K562 (cell line): ENCODE measurements around the gene CEP19. TPM values are rescaled to one million over a fixed set of nuclear protein-coding genes. Genes with fewer than 3 reads are reported as not detected.

ENCODE experiments used
- ATAC-seq: fragments of 200-7000 bp; cut with Tn5 transposase; 3 replicates; pipeline ENCODE4 v1.9.1; 2020; ENCODE audit warnings: moderate library complexity
- BruUV-seq: library from RNA; stranded (reverse); fragments of 400-500 nt; replicated peaks from 2 replicates; lab custom pipeline; 2021; lab: Mats Ljungman, UMichigan
- CTCF ChIA-PET: fragments of 300-600 bp; formaldehyde crosslinking; extraction: SDS; loops from one replicate; lab custom pipeline; 2021; ENCODE audit warnings: low intra/inter-chr PET ratio; lab: Yijun Ruan, JAX
- POLR2A ChIA-PET: fragments of 300-600, 350-650 bp; sonication (Branson Sonifier 250); formaldehyde crosslinking; extraction: SDS; loops from one replicate; lab custom pipeline; 2021; ENCODE audit warnings: antibody characterized with exemption, inconsistent platforms; lab: Yijun Ruan, JAX
- DNase-seq, 4 experiments: peaks; one replicate each; pipeline versions ENCODE4 v3.0.0 to v3.0.0-alpha.2; 2011 to 2018; ENCODE audit warnings: low spot score in 3 of 4, mixed read lengths in 3 of 4; ENCODE audit errors: extremely low read depth in 1 of 4
- FAIRE-seq: peaks from 2 replicates; lab custom pipeline; 2011; peaks lifted over from hg19 to GRCh38; lab: Jason Lieb, UNC
- H2AFZ ChIP-seq: 2 replicates; pipeline ENCODE4 v1.6.0; 2011; ENCODE audit warnings: low read depth, low read length, control low read depth, inconsistent platforms
- H3K27ac ChIP-seq: fragments of 200-600 bp; 3 replicates; pipeline ENCODE4 v1.8.0; 2011; ENCODE audit warnings: low read depth, mild to moderate bottlenecking, control low read depth, inconsistent platforms, low read length, moderate library complexity, mixed read lengths; ENCODE audit errors: extremely low read depth
- H3K27me3 ChIP-seq, 2 experiments: fragments of 300-600 bp in 1 of 2; 2 replicates in 1 of 2; 3 replicates in 1 of 2; pipeline versions ENCODE4 v1.6.0 to v1.8.0; 2011; ENCODE audit warnings: inconsistent platforms in 2 of 2, low read length in 2 of 2, mild to moderate bottlenecking in 1 of 2, mixed read lengths in 1 of 2, moderate library complexity in 1 of 2; ENCODE audit not compliant: control insufficient read depth in 2 of 2, insufficient read depth in 2 of 2
- H3K36me3 ChIP-seq: fragments of 300-600 bp; 3 replicates; pipeline ENCODE4 v1.8.0; 2011; ENCODE audit warnings: mild to moderate bottlenecking, low read length, inconsistent platforms; ENCODE audit not compliant: control insufficient read depth, insufficient read depth
- H3K4me1 ChIP-seq, 2 experiments: fragments of 200-600 bp in 1 of 2; replicated peaks in 1 of 2; 2 replicates in 1 of 2; 3 replicates in 1 of 2; pipeline versions ENCODE4 v1.5.1 to v1.8.0; 2011; ENCODE audit warnings: inconsistent platforms in 2 of 2, low read length in 2 of 2, mild to moderate bottlenecking in 1 of 2, mixed read lengths in 1 of 2, moderate library complexity in 1 of 2; ENCODE audit not compliant: control insufficient read depth in 2 of 2, insufficient read depth in 2 of 2
- H3K4me2 ChIP-seq: 2 replicates; pipeline ENCODE4 v1.6.1; 2011; ENCODE audit warnings: low read length, control low read depth, inconsistent platforms, mixed read lengths; ENCODE audit not compliant: insufficient read depth
- H3K4me3 ChIP-seq: fragments of 200-600 bp; sonication (generic), shearing (Covaris generic); 2 replicates; pipeline ENCODE4 v1.5.1; 2016; ENCODE audit warnings: control low read depth, inconsistent platforms
- H3K79me2 ChIP-seq: fragments of 200-600 bp; 3 replicates; pipeline ENCODE4 v1.8.0; 2011; ENCODE audit warnings: low read length, inconsistent platforms; ENCODE audit not compliant: control insufficient read depth, insufficient read depth
- H3K9ac ChIP-seq, 2 experiments: 2 replicates each; pipeline versions ENCODE4 v1.6.0 to v1.6.1; 2011; ENCODE audit warnings: low read depth in 2 of 2, low read length in 2 of 2, control low read depth in 1 of 2, inconsistent platforms in 1 of 2, mild to moderate bottlenecking in 1 of 2, mixed read lengths in 1 of 2; ENCODE audit not compliant: insufficient read depth in 1 of 2
- H3K9me1 ChIP-seq: one replicate; pipeline ENCODE4 v1.6.0; 2011; ENCODE audit warnings: inconsistent platforms, mild to moderate bottlenecking, low read length, moderate library complexity; ENCODE audit not compliant: control insufficient read depth, insufficient read depth
- H3K9me3 ChIP-seq: replicated peaks from 2 replicates; pipeline ENCODE4 v1.5.1; 2011; ENCODE audit warnings: low read depth, low read length, inconsistent platforms; ENCODE audit not compliant: control insufficient read depth, insufficient read depth
- H4K20me1 ChIP-seq: replicated peaks from 2 replicates; pipeline ENCODE4 v1.6.1; 2011; ENCODE audit warnings: low read length, inconsistent platforms, mixed read lengths; ENCODE audit not compliant: control insufficient read depth, insufficient read depth
- CBX3 ChIP-seq, 2 experiments: IDR thresholded peaks; 1 replicate in 1 of 2; 2 replicates in 1 of 2; pipeline ENCODE4 v1.6.1; 2012; ENCODE audit warnings: inconsistent platforms in 2 of 2, low read length in 2 of 2, borderline replicate concordance in 1 of 2, control low read depth in 1 of 2
- CHD2 ChIP-seq: IDR thresholded peaks from 2 replicates; pipeline ENCODE4 v1.6.1; 2011; ENCODE audit warnings: low read depth, low read length
- EHMT2 ChIP-seq: fragments of 450-650 bp; IDR thresholded peaks from 2 replicates; pipeline ENCODE4 v1.6.1; 2018; ENCODE audit warnings: antibody characterized with exemption
- KDM1A ChIP-seq, 2 experiments: fragments of 450-650 bp; IDR thresholded peaks; 2 replicates each; pipeline ENCODE4 v1.6.1; 2016; ENCODE audit warnings: mild to moderate bottlenecking in 2 of 2
- SRSF1 ChIP-seq: fragments of 200-400 bp; formaldehyde crosslinking; IDR thresholded peaks from 2 replicates; pipeline ENCODE4 v1.6.1; 2017; ENCODE audit warnings: mild to moderate bottlenecking, low read depth, low read length, moderate library complexity
- THRB ChIP-seq: fragments of 450-650 bp; formaldehyde crosslinking; conservative IDR thresholded peaks from 2 replicates; pipeline ENCODE4 v1.4.0; 2022; ENCODE audit warnings: mild to moderate bottlenecking, missing genetic modification characterization
- ZFP30 ChIP-seq: fragments of 250-450 bp; sonication (Bioruptor Pico); IDR thresholded peaks from 2 replicates; pipeline ENCODE4 v1.8.0; 2022; ENCODE audit warnings: moderate library complexity, mild to moderate bottlenecking, inconsistent platforms, borderline replicate concordance
- WGBS: fragments of 100-300 bp; shearing (Covaris generic); methylation state at CpG from one replicate; pipeline ENCODE4 v1.1.6; 2016; ENCODE audit warnings: low coverage, mixed read lengths; ENCODE audit not compliant: insufficient coverage; ENCODE audit errors: missing lambda C conversion rate; 5-methylcytosine and 5-hydroxymethylcytosine counted together
- in situ Hi-C: fragments of 300-500 bp; cut with MboI; formaldehyde crosslinking; loops from 4 replicates; pipeline ENCODE4 v1.15.0; 2018; ENCODE audit warnings: inconsistent platforms, mixed read lengths
- intact Hi-C: fragments of 100-400 bp; cut with micrococcal nuclease; formaldehyde crosslinking; loops from 2 replicates; pipeline ENCODE4 v1.14.2; 2022
- polyA plus RNA-seq, 8 experiments: library from polyadenylated mRNA; depleted of rRNA in 4 of 8; stranded (reverse) in 5 of 8; unstranded in 3 of 8; fragments of >200 nt; fragmentation: Nextera tagmentation in 2 of 8; fragmentation: Illumina TruSeq in 1 of 8; extraction: Ambion mirVana in 2 of 8; extraction: Trizol in 1 of 8; gene quantifications; 2 replicates each; pipeline versions ENCODE4 v1.2.1 to v1.2.3, GENCODE V29; 2011 to 2014; ENCODE audit warnings: inconsistent platforms in 1 of 8, missing spikeins in 1 of 8
- total RNA-seq, 7 experiments: library from RNA; depleted of rRNA in 6 of 7; stranded (reverse); fragments of >200 nt in 6 of 7; fragmentation: Illumina TruSeq in 2 of 7; extraction: Trizol in 2 of 7; gene quantifications; 2 replicates each; pipeline versions ENCODE4 v1.2.1 to v1.2.3, GENCODE V29; 2011 to 2021; ENCODE audit warnings: low replicate concordance in 1 of 7

The CEP19 gene
- total and polyA plus RNA-seq, 9 of the 15 experiments (the other 6 are each of a cell fraction or from before 2014, with no cell fraction given) = 2.5 to 4.5 (median 3.7) TPM

GRCh38 chr3:196737655-196738054 is 25.6 kb upstream of the CEP19 start (continued):
- TF ChIP-seq EHMT2 (no peak), SRSF1 (no peak), THRB (CRISPR knock-in tag) (no peak)

GRCh38 chr3:196736670-196737374 is 24.8 kb upstream of the CEP19 start:
- no peak overlapping the region for H2AFZ ChIP-seq
- WGBS = 85% methylated on average over 4 of the region's 4 CpGs
- H3K9ac ChIP-seq = no peak overlapping the region
- no TSS peak for BruUV-seq
- no peak for FAIRE-seq
- H3K9me1 ChIP-seq = no peaks in the 10 kb centered on the region
- DNase-seq = no peak
- in situ Hi-C loops = no loop called here
- H3K79me2 ChIP-seq = peaks cover 20% of the 10 kb centered on the region
- no peaks in the 10 kb centered on the region for H3K27me3 ChIP-seq
- H3K4me2 ChIP-seq = no peak overlapping the region
- TF ChIP-seq KDM1A (IDR thresholded peaks at IDR 0.05) (0 out of 4 replicates have a peak, but pooled peaks of 1 of the 2 experiments have one; percentile 14), ZFP30 (CRISPR knock-in tag) (peak; percentile 84), CBX3 (IDR thresholded peaks at IDR 0.05; ENCODE audit: borderline replicate concordance in 1 of 2, low read length in 2 of 2) (peak in 1 of 2 experiments; percentile 51; a peak in 1 of 3 replicates), CHD2 (no peak)
- TF ChIP-seq, all 486 proteins: peak for 3
- no peaks in the 10 kb centered on the region; the same call in 1 of the 2 replicates for H3K9me3 ChIP-seq
- no peak for ATAC-seq
- no peaks in the 10 kb centered on the region for H4K20me1 ChIP-seq
- H3K4me1 ChIP-seq = no peaks in the 10 kb centered on the region; a peak in 2 of 5 replicates
- peaks cover 8% of the 10 kb centered on the region; the same call in 2 of the 3 replicates for H3K36me3 ChIP-seq
- POLR2A ChIA-PET = interaction anchor here (0.7 kb wide), 1 partner anchor 1156 kb away, joined by 3 read pairs; no protein-coding TSS in a partner anchor
- no peak overlapping the region for H3K4me3 ChIP-seq
- CTCF ChIA-PET = no interaction called here
- intact Hi-C loops = no loop called here
- no peak overlapping the region for H3K27ac ChIP-seq
